ENCODE data around the gene USP3.

DNA sequence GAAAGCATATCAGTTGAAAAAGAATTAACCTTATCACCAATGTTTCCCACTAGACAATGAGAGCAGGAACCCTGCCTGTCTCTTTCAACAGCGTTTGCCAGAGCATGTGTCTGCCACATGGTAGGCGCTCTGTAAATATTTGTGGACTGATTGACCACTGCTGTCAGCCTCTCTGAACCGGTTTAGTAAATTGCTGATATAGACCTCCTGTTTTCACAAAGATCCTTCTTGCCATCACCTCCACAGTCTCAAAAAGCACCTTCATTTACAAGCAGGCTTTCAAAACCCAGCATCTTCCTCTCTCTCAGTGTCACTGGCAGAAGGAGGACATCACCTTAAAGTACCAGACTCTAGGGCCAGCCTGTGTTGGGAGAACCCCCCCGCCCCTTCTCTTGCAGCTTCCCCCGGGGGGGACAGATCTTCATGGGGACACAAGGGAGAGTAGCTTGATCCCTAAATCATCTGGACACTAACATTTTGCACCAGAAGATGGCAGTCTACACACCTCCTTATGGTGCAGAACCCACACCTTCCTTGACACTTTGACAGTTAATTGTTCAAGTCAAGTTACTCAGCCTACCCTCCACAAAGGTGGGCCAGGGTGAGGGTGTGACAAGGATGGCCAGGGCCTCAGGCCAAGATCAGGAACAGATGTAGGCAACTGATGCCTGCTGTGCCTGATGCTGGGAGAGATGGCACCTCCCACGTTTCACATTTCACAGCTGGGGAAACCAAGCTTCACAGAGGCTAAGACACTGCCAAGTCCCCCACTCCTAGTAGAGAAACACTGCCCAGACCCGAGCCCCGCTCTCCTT lies 37.8 kb upstream of the USP3 start:
- TF ChIP-seq CTCF (IDR thresholded peaks at IDR 0.05; ENCODE audit: insufficient read depth, low read length, poor library complexity, severe bottlenecking) (peak; percentile 50), EZH2phosphoT487 (conservative IDR thresholded peaks at IDR 0.05; ENCODE audit: low read length) (no peak)
